Tibial nerve (tissue), 4 donors: Measurements from ENCODE around the gene BANP. TPM values are rescaled to one million over a fixed set of nuclear protein-coding genes. Genes with fewer than 3 reads are reported as not detected.

Experiments used
- DNase-seq, 2 donors: peaks; one replicate each; pipeline ENCODE4 v3.0.0-alpha.2; 2019; ENCODE audit warnings: low spot score in 2 of 2
- H3K27ac ChIP-seq, 4 donors: fragments of 200-600 bp; sonication (generic) in 3 of 4; one replicate each; pipeline ENCODE4 v1.5.1; 2017 to 2019; ENCODE audit warnings: mild to moderate bottlenecking in 1 of 4
- H3K27me3 ChIP-seq, 2 donors: fragments of 200-600 bp; sonication (generic) in 1 of 2; one replicate each; pipeline versions ENCODE4 v1.5.1 to v1.6.0; 2017 to 2019
- H3K36me3 ChIP-seq, 3 donors: fragments of 200-600 bp; sonication (generic); one replicate each; pipeline ENCODE4 v1.5.1; 2018 to 2019
- H3K4me1 ChIP-seq, 4 donors: fragments of 200-600 bp; sonication (generic) in 3 of 4; one replicate each; pipeline ENCODE4 v1.5.1; 2017 to 2019
- H3K4me3 ChIP-seq, 4 donors: fragments of 200-600 bp; sonication (generic) in 3 of 4; one replicate each; pipeline ENCODE4 v1.5.1; 2017 to 2019; ENCODE audit warnings: mild to moderate bottlenecking in 1 of 4, moderate library complexity in 1 of 4
- H3K9me3 ChIP-seq, 4 donors: fragments of 200-600 bp; sonication (generic) in 3 of 4; one replicate each; pipeline ENCODE4 v1.5.1; 2017 to 2019
- EP300 ChIP-seq, 2 donors: sonication (generic); formaldehyde crosslinking; IDR thresholded peaks; one replicate each; pipeline ENCODE4 v1.6.1; 2017; ENCODE audit warnings: antibody characterized with exemption in 2 of 2, mild to moderate bottlenecking in 1 of 2
- POLR2A ChIP-seq, 2 donors: fragments of 450-650 bp; IDR thresholded peaks; one replicate each; pipeline ENCODE4 v1.6.1; 2017; ENCODE audit warnings: antibody characterized with exemption in 2 of 2, mild to moderate bottlenecking in 2 of 2, moderate library complexity in 2 of 2
- WGBS, 2 donors: methylation state at CpG; one replicate each; pipeline ENCODE4 v1.1.5; 2018; 5-methylcytosine and 5-hydroxymethylcytosine counted together
- total RNA-seq, 4 donors: library from RNA; depleted of rRNA; stranded (reverse); fragments of >200 nt; gene quantifications; one replicate each; pipeline ENCODE4 v1.1.0, GENCODE V29; 2016
- TF ChIP-seq, protein P1 (sequence below), 5 experiments: fragments of 200-600 bp in 3 of 5; fragments of 450-650 bp in 2 of 5; sonication (generic) in 3 of 5; IDR thresholded peaks; one replicate each; pipeline ENCODE4 v1.5.1; 2016 to 2019; ENCODE audit warnings: antibody characterized with exemption in 5 of 5, mild to moderate bottlenecking in 3 of 5, moderate library complexity in 2 of 5

Gene BANP
- total RNA-seq, 4 donors from 2014 or later, result 21.9 to 27.3 (median 24.6) TPM

DNA sequence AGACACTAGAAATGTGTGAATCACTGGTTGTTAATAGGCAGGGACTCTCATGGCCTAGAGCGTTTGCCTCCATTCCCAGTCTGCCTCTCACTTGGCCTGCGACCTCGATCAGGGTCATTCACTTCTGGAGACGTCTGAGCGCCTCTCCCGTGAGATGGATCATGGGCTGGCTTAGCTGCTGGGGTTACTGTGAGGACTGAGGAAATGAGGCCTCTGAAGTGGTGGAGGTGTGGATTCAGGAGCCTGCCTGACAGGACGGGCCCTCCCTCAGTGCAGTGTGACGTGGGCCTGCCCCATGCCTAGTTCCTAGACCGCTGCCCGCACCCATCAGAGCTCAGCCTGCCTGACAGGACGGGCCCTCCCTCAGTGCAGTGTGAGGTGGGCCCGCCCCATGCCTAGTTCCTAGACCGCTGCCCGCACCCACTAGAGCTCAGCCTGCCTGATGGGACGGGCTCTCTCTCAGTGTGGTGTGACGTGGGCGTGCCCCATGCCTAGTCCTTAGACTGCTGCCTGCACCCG lies 61.9 kb downstream of the BANP start:
- H3K36me3 ChIP-seq, result peaks cover 0 to 34% (median 0%) of the 10 kb centered on the region in 3 donors
- DNase-seq, result no peak
- 73 to 81% methylated on average over 15 to 18 of the region's 18 CpGs for WGBS, 2 donors

DNA sequence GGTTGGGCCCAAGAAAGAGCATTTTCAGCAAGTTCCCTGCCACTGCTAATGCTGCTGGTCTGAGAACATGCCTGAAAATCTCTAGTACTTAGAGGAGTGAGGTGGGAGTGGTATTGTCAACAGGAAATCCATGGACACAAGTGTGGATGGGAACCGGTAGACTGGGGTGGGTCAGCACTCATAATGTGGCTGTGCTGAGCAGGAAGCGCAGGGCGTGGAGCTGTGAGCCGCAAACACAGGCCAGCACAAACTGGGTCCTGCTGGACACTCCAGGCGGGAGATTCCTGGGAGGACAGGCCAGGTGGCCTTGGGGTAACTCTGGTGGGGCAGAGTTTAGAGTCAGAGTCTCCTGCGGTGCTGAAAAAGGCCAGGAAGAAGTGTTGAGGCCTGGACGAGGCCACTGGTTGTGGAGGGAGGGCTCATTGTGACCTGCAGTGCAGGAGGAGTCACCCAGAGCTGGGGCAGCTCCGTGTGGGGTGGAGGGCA lies 62.6 kb downstream of the BANP start:
- DNase-seq, result no peak
- Histone ChIP-seq H3K4me3 (no peak overlapping the region), H3K27ac (peak overlapping the region in 2 of 4 donors; percentile 55 to 67), H3K4me1 (peaks cover 0 to 11% (median 0%) of the 10 kb centered on the region in 4 donors), H3K9me3 (no peaks in the 10 kb centered on the region), H3K36me3 (peaks cover 0 to 39% (median 0%) of the 10 kb centered on the region in 3 donors), H3K27me3 (no peaks in the 10 kb centered on the region)
- TF ChIP-seq EP300 (IDR thresholded peaks at IDR 0.05) (no peak), POLR2A (IDR thresholded peaks at IDR 0.05) (no peak)
- TF ChIP-seq, protein P1, sequence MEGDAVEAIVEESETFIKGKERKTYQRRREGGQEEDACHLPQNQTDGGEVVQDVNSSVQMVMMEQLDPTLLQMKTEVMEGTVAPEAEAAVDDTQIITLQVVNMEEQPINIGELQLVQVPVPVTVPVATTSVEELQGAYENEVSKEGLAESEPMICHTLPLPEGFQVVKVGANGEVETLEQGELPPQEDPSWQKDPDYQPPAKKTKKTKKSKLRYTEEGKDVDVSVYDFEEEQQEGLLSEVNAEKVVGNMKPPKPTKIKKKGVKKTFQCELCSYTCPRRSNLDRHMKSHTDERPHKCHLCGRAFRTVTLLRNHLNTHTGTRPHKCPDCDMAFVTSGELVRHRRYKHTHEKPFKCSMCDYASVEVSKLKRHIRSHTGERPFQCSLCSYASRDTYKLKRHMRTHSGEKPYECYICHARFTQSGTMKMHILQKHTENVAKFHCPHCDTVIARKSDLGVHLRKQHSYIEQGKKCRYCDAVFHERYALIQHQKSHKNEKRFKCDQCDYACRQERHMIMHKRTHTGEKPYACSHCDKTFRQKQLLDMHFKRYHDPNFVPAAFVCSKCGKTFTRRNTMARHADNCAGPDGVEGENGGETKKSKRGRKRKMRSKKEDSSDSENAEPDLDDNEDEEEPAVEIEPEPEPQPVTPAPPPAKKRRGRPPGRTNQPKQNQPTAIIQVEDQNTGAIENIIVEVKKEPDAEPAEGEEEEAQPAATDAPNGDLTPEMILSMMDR (IDR thresholded peaks at IDR 0.05), result no peak
- 63 to 77% methylated on average over 8 of the region's 8 CpGs for WGBS, 2 donors

More for the DNA sequence above, 61.9 kb downstream of the BANP start:
- peaks cover 0 to 11% (median 0%) of the 10 kb centered on the region in 4 donors for H3K4me1 ChIP-seq
- H3K27ac ChIP-seq, result peak overlapping the region in 2 of 4 donors; percentile 28 to 67
- no peak overlapping the region for H3K4me3 ChIP-seq
- no peaks in the 10 kb centered on the region for H3K9me3 ChIP-seq
- H3K27me3 ChIP-seq, result no peaks in the 10 kb centered on the region
- TF ChIP-seq POLR2A (IDR thresholded peaks at IDR 0.05) (no peak), EP300 (IDR thresholded peaks at IDR 0.05) (no peak)
- TF ChIP-seq, protein P1 (IDR thresholded peaks at IDR 0.05), result no peak

DNA sequence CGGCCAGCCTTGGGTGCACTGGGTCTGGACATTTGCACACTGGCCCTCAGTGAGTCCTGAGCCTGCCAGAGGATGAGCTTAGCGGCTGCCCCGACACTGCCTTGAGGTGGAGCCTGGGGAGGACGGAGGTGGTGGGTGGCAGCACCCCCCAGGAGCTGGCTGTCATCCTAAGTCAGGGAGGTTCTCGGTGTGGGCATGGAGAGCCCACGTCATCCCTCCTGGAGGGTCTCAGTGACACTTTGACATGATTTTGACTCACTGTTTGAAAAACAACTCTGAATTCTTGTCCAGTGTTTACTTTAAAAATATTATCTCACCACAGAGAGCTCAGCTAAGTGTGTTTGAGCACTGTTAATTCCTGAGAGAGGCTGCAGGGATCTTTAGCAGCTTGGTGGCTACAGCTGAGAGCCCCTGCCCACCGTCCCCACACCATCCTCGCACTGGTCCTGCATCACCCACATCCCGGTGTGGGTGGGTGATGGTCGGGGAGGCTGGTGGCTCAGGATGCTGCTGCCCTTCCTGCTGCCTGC lies 63.1 kb downstream of the BANP start:
- H3K4me1 ChIP-seq, result peaks cover 0 to 11% (median 0%) of the 10 kb centered on the region in 4 donors
- no peak for TF ChIP-seq POLR2A (IDR thresholded peaks at IDR 0.05)
- TF ChIP-seq, protein P1 (IDR thresholded peaks at IDR 0.05), result no peak
- TF ChIP-seq EP300 (IDR thresholded peaks at IDR 0.05), result no peak
- H3K9me3 ChIP-seq, result no peaks in the 10 kb centered on the region
- peak overlapping the region in 2 of 4 donors; percentile 55 to 67 for H3K27ac ChIP-seq
- DNase-seq, result no peak
- peaks cover 0 to 39% (median 0%) of the 10 kb centered on the region in 3 donors for H3K36me3 ChIP-seq
- H3K4me3 ChIP-seq, result no peak overlapping the region
- H3K27me3 ChIP-seq, result no peaks in the 10 kb centered on the region
- WGBS, 2 donors, result 58 to 61% methylated on average over 7 to 10 of the region's 10 CpGs

DNA sequence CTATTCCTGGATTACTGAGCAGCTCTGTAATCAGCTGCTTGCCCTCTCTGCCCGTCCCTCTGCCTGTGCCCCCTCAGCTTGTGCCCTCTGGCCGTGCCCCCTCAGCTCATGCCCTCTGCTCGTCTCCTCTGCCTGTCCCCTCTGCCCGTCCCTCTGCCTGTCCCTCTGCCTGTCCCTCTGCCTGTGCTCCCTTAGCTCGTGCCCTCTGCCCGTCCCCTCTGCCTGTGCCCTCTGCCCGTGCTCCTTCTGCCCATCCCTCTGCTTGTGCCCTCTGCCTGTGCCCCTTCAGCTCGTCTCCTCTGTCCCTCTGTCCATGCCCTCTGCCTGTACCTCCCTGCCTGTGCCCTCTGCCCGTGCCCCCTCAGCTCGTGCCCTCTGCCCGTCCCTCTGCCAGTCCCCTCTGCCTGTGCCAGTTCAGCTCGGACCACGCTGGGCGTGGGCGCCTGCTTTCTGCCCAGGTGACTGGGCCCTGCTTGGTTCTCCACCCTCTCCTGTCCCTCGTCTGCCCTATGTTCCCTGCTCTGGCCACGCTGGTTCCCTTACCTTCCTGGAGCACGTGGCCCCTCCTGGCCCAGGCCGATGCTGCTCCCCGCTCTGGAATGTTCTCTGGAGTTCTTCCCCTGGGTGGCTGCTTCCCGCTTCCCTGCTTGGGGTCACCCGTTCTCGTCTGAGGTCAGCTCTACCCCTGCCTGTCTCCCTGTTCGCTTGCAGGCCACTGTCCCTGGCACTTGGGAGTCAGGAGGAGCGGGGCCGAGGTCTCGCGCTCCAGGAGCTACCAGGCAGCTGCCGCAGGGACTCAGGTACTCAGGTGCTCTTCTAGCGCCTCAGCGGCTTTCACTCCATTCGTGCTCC lies 63.9 kb downstream of the BANP start:
- TF ChIP-seq POLR2A (IDR thresholded peaks at IDR 0.05) (no peak), EP300 (IDR thresholded peaks at IDR 0.05) (no peak)
- TF ChIP-seq, protein P1 (IDR thresholded peaks at IDR 0.05), result no peak
- WGBS, 2 donors, result 86 to 87% methylated on average over 31 of the region's 32 CpGs
- no peak for DNase-seq
- H3K27ac ChIP-seq, result peak overlapping the region in 2 of 4 donors; percentile 55 to 67
- H3K4me3 ChIP-seq, result no peak overlapping the region
- H3K36me3 ChIP-seq, result peaks cover 0 to 33% (median 0%) of the 10 kb centered on the region in 3 donors
- H3K27me3 ChIP-seq, result no peaks in the 10 kb centered on the region
- peaks cover 0 to 11% (median 0%) of the 10 kb centered on the region in 4 donors for H3K4me1 ChIP-seq
- H3K9me3 ChIP-seq, result no peaks in the 10 kb centered on the region
